Heart right ventricle (tissue), 16 donors: ENCODE data around the gene E2F1. TPM values are rescaled to one million over a fixed set of nuclear protein-coding genes. Genes with fewer than 3 reads are reported as not detected.

Experiments used
- ATAC-seq, 8 donors: fragments of 200-7000 bp; cut with Tn5 transposase; one replicate each; pipeline ENCODE4 v1.9.1; 2020; ENCODE audit warnings: mild to moderate bottlenecking in 8 of 8, moderate library complexity in 8 of 8, moderate number of reproducible peaks in 1 of 8
- DNase-seq, 2 donors: peaks; one replicate each; pipeline ENCODE4 v3.0.0-alpha.2; 2020
- H3K27ac ChIP-seq, 10 donors: fragments of 200-600 bp; sonication (generic) in 2 of 10; one replicate each; pipeline versions ENCODE4 v1.5.0 to v1.8.0; 2020 to 2022; ENCODE audit warnings: mild to moderate bottlenecking in 3 of 10
- H3K27me3 ChIP-seq, 7 donors: fragments of 200-600 bp; one replicate each; pipeline ENCODE4 v1.8.0; 2021 to 2022; ENCODE audit warnings: mild to moderate bottlenecking in 2 of 7
- H3K36me3 ChIP-seq, 9 donors: fragments of 200-600 bp; sonication (generic) in 1 of 9; one replicate each; pipeline versions ENCODE4 v1.5.0 to v1.8.0; 2020 to 2022; ENCODE audit warnings: mild to moderate bottlenecking in 2 of 9
- H3K4me1 ChIP-seq, 9 donors: fragments of 200-600 bp; sonication (generic) in 1 of 9; one replicate each; pipeline versions ENCODE4 v1.5.0 to v1.8.0; 2020 to 2022; ENCODE audit warnings: mild to moderate bottlenecking in 4 of 9
- H3K4me3 ChIP-seq, 10 donors: fragments of 200-600 bp; sonication (generic) in 2 of 10; one replicate each; pipeline versions ENCODE4 v1.5.0 to v1.8.0; 2020 to 2022; ENCODE audit warnings: mild to moderate bottlenecking in 7 of 10, moderate library complexity in 2 of 10
- H3K9me3 ChIP-seq, 11 donors: fragments of 200-600 bp in 10 of 11; sonication (generic) in 2 of 11; one replicate each; pipeline versions ENCODE4 v1.5.0 to v1.8.0; 2013 to 2022; ENCODE audit warnings: mild to moderate bottlenecking in 2 of 11, control low read depth in 1 of 11, moderate library complexity in 1 of 11
- CTCF ChIP-seq, 9 donors: fragments of 200-600 bp; sonication (generic) in 2 of 9; IDR thresholded peaks; one replicate each; pipeline versions ENCODE4 v1.5.0 to v1.8.0; 2021 to 2022; ENCODE audit warnings: antibody characterized with exemption in 9 of 9, mild to moderate bottlenecking in 5 of 9, moderate library complexity in 1 of 9
- WGBS, 2 donors: extraction: QIAGEN DNeasy Blood & Tissue Kit; methylation state at CpG; one replicate each; pipeline ENCODE4 v1.1.7; 2013; ENCODE audit warnings: inconsistent platforms in 1 of 2; 5-methylcytosine and 5-hydroxymethylcytosine counted together
- intact Hi-C, 10 donors: fragments of 100-400 bp; cut with DNase I; formaldehyde crosslinking; loops; one replicate each; pipeline versions ENCODE4 v1.11.1 to v1.14.2; 2022
- polyA plus RNA-seq, 2 donors: library from polyadenylated mRNA; stranded (reverse); fragments of 200-250 nt; gene quantifications; one replicate each; pipeline ENCODE4 v1.2.3, GENCODE V29; 2013
- total RNA-seq, 10 donors: library from RNA; stranded (reverse); fragmentation: NEBNext Ultra II Directional in 3 of 10; extraction: Animal tissue kit (Norgen Biotek cat#: 25700) in 3 of 10; gene quantifications; one replicate each; pipeline versions ENCODE4 v1.2.1 to v1.2.4, GENCODE V29; 2021 to 2023
- donor health status: Arrhythmogenic right ventricular cardiomyopathy.
- donor health status: ischemic (EF 13 %, LVEDD 7.1; RV severe dilation, severe dysfunction).
- donor health status: healthy with polysubstance abuse.
- donor health status: DM: no; HTN: yes; CAD: no.
- donor health status: DM: no; HTN: no; CAD: no.
- donor health status: ischemic (EF 25% LVEDD 6.9; RV normal size, moderate dysfunction).
- donor health status: ischemic (EF 25% LVEDD 5.7; RV mildly dilated, moderate dysfunction).
- donor health status: healthy.
- donor health status: DM: yes; HTN: yes; CAD: no.
- donor health status: Ischemic cardiomyopathy.
- donor health status: ischemic (EF 35%, LVEDD 5.7; RV mildly dilated, moderate dysfunction).
- donor health status: nonischemic (EF 11% LVEDD 7.7; RV severe dilation, severe dysfunction).
- donor health status: DM: yes; HTN: yes; CAD: no.
- donor health status: PGD.
- donor health status: ischemic (EF 29% LVEDD 5.4; RV normal size, mild dysfunction).
- donor health status: nonischemic (EF 23%, LVEDD 6.1; RV moderate dilation, normal function).

The E2F1 gene
- total and polyA plus RNA-seq, 12 donors = 0.44 to 3.4 (median 1.2) TPM

DNA sequence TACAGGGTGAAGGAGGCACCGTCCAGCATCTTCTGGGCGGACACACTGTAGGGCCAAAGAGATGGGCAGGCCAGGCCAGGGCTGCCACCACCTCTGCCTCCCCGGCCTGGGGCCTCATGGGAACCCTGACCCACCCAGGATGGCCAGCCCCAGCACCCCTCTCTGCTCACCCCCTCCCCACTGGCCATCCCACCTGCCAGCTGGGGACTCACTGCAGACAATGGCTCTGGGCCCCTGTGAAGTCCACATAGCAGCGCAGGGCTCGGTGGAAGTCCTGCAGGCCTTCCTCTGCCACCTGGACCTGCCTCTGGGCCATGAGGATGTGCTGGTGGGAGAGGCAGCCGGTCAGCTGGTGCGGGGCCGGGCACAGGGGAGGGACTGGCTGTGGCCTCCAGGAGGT lies 27.7 kb downstream of the E2F1 start:
- H3K27ac ChIP-seq = no peak overlapping the region

DNA sequence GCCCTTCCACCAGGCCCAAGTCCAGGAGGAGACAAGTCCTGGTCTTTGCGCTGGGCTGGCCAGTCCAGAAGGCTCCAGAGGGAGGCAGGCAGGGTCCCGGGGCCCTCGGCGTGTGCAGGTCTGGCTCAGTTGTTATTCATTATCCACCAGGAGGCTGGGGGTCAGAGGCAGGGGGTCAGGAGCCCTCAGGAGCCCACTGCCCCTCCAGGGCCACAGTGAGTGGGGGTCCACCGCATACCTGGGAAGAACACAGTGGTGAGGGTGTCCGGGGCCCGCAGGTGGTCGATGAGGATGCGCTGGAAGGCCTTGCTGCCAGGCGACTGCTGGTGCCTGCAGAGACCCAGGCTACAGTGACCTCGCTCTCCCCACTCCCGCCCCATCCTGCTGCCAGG lies 28.5 kb downstream of the E2F1 start:
- WGBS, 2 donors = 94 to 95% methylated on average over 12 of the region's 12 CpGs
- ATAC-seq = no peak
- no peak overlapping the region for H3K4me3 ChIP-seq
- DNase-seq = no peak
- H3K4me1 ChIP-seq = peaks cover 2 to 18% (median 10%) of the 10 kb centered on the region in 9 donors
- TF ChIP-seq CTCF (IDR thresholded peaks at IDR 0.05) = no peak
- H3K27me3 ChIP-seq = no peaks in the 10 kb centered on the region
- H3K36me3 ChIP-seq = peaks cover 0 to 43% (median 6%) of the 10 kb centered on the region in 9 donors
- no peak overlapping the region for H3K27ac ChIP-seq
- no peaks in the 10 kb centered on the region for H3K9me3 ChIP-seq
- intact Hi-C loops = loop anchor here in 3 of 10 donors (5.0 to 10.0 kb wide), 3 partner anchors 190 to 263 kb away; no protein-coding TSS in a partner anchor

More for the DNA sequence above, 27.7 kb downstream of the E2F1 start:
- Histone ChIP-seq H3K4me1 (peaks cover 3 to 18% (median 11%) of the 10 kb centered on the region in 9 donors), H3K4me3 (no peak overlapping the region), H3K36me3 (peaks cover 0 to 43% (median 6%) of the 10 kb centered on the region in 9 donors), H3K27me3 (no peaks in the 10 kb centered on the region), H3K9me3 (no peaks in the 10 kb centered on the region)
- WGBS, 2 donors = 94% methylated on average over 8 of the region's 8 CpGs
- DNase-seq = no peak
- TF ChIP-seq CTCF (IDR thresholded peaks at IDR 0.05) = no peak
- no peak for ATAC-seq
- intact Hi-C loops = loop anchor here in 3 of 10 donors (5.0 to 10.0 kb wide), 3 partner anchors 191 to 264 kb away; no protein-coding TSS in a partner anchor

DNA sequence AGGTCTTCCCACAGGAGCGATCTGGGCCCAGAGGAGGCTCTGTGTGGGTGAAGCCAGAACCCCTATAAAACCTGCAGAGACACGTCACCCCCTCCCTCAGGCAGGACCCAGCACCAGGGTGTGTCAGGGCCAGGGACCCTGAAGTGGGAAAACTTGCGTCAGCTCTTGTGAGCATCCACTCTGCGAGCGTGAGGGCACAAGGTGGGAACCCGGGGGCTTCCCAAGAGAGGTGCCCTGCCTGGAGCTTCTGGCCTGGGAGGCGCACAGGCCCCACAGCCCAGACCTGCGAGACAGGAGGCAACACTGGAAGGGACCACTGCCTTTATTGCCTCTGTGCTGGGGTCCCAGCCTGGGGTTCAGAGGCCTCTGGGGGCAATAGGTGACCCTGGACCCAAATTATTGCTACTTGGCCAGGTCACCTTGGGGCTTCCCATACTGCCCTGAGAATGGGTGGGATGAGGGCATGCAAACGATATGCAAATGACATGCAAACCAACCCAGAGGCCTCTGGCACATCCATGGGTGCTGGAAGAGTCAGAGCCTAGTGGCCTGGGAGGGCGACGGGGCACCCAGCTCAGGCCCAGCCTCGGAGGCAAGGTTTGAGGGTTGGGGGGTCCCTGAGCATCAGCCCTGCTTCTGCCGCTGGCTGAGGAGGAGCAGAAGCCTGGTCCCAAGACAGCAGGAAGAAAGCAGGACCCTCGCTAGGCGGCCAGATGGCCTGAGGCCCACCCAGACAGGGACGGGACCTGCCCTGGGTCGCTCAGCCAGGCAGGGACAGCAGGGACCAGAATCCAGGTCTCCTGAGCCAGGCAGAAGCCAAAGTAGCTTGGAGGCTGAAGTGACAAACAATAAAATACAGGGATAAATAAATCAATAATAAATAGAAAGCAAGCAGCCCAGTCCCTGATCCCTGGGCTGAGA lies 29.1 kb downstream of the E2F1 start:
- intact Hi-C loops = loop anchor here in 3 of 10 donors (5.0 to 10.0 kb wide), 3 partner anchors 190 to 262 kb away; no protein-coding TSS in a partner anchor
- ATAC-seq = no peak
- H3K9me3 ChIP-seq = no peaks in the 10 kb centered on the region
- peaks cover 0 to 19% (median 7%) of the 10 kb centered on the region in 9 donors for H3K4me1 ChIP-seq
- WGBS, 2 donors = 95 to 96% methylated on average over 17 of the region's 17 CpGs
- H3K36me3 ChIP-seq = peaks cover 0 to 43% (median 6%) of the 10 kb centered on the region in 9 donors
- H3K27ac ChIP-seq = no peak overlapping the region
- H3K4me3 ChIP-seq = no peak overlapping the region
- H3K27me3 ChIP-seq = no peaks in the 10 kb centered on the region
- no peak for DNase-seq
- no peak for TF ChIP-seq CTCF (IDR thresholded peaks at IDR 0.05)

- Histone ChIP-seq H3K27ac (no peak overlapping the region), H3K4me1 (peaks cover 0 to 19% (median 10%) of the 10 kb centered on the region in 9 donors), H3K27me3 (no peaks in the 10 kb centered on the region), H3K9me3 (no peaks in the 10 kb centered on the region), H3K4me3 (no peak overlapping the region), H3K36me3 (peaks cover 0 to 43% (median 6%) of the 10 kb centered on the region in 9 donors)
- WGBS, 2 donors = 96 to 97% methylated on average over 10 of the region's 10 CpGs
- intact Hi-C loops = loop anchor here in 3 of 10 donors (5.0 to 10.0 kb wide), 3 partner anchors 189 to 261 kb away; no protein-coding TSS in a partner anchor
- no peak for DNase-seq
- TF ChIP-seq CTCF (IDR thresholded peaks at IDR 0.05) = no peak
- ATAC-seq = no peak
These were observed 30.0 kb downstream of the E2F1 start for GRCh38 chr20:33656010-33656782.
